HCT116 (cell line): ENCODE data around the gene SRA1. TPM values are rescaled to one million over a fixed set of nuclear protein-coding genes. Genes with fewer than 3 reads are reported as not detected.

Experiments used
- ATAC-seq: fragments of 200-7000 bp; cut with Tn5 transposase; 2 replicates; pipeline ENCODE4 v1.9.1; 2020; ENCODE audit warnings: mild to moderate bottlenecking, moderate library complexity
- BruUV-seq: library from RNA; stranded (reverse); fragments of 400-500 nt; replicated peaks from 2 replicates; lab custom pipeline; 2021; lab: Mats Ljungman, UMichigan
- CTCF ChIA-PET: fragments of 300-600 bp; sonication (Branson Sonifier 250); formaldehyde crosslinking; loops from one replicate; lab custom pipeline; 2021; ENCODE audit warnings: antibody characterized with exemption; lab: Charles Lee
- POLR2A ChIA-PET: fragments of 300-600, 350-600 bp; sonication (Branson Sonifier 250); formaldehyde crosslinking; loops from one replicate; lab custom pipeline; 2021; ENCODE audit warnings: antibody characterized with exemption; lab: Charles Lee
- RAD21 ChIA-PET, 2 experiments: fragments of 300-600 bp; sonication (Branson Sonifier 250); formaldehyde crosslinking; loops; one replicate each; lab custom pipeline; 2023; ENCODE audit warnings: low total read pairs in 2 of 2; ENCODE audit not compliant: uncharacterized antibody in 2 of 2, unreplicated experiment in 2 of 2, low non-redundant PET in 1 of 2; lab: Charles Lee
- DNase-seq: peaks from one replicate; pipeline ENCODE4 v3.0.0-alpha.2; 2010; ENCODE audit warnings: low read depth, low spot score
- H2AFZ ChIP-seq: fragments of 200-600 bp; shearing (Covaris generic), sonication (generic); 2 replicates; pipeline ENCODE4 v1.6.1; 2017; ENCODE audit warnings: low read depth, mixed run types, mixed read lengths, antibody characterized with exemption, low read length; ENCODE audit not compliant: poor library complexity, severe bottlenecking
- H3K27ac ChIP-seq: 2 replicates; pipeline ENCODE4 v1.5.1; 2012; ENCODE audit warnings: low read depth, low read length
- H3K27me3 ChIP-seq: fragments of 200-600 bp; sonication (generic); 2 replicates; pipeline ENCODE4 v1.6.1; 2016; ENCODE audit warnings: mixed run types, low read length, mixed read lengths; ENCODE audit not compliant: insufficient read depth
- H3K36me3 ChIP-seq, 2 experiments: fragments of 200-500 bp in 1 of 2; fragments of 200-600 bp in 1 of 2; sonication (Bioruptor generic) in 1 of 2; sonication (generic) in 1 of 2; 2 replicates each; pipeline versions ENCODE4 v1.5.1 to v1.6.1; 2014 to 2016; ENCODE audit warnings: low read length in 2 of 2, inconsistent platforms in 1 of 2, mixed read lengths in 1 of 2, mixed run types in 1 of 2; ENCODE audit not compliant: insufficient read depth in 2 of 2, control insufficient read depth in 1 of 2
- H3K4me1 ChIP-seq, 2 experiments: fragments of 200-600 bp in 1 of 2; sonication (generic) in 1 of 2; 2 replicates each; pipeline versions ENCODE4 v1.5.1 to v1.6.1; 2012 to 2017; ENCODE audit warnings: low read length in 2 of 2, inconsistent platforms in 1 of 2, mild to moderate bottlenecking in 1 of 2, mixed read lengths in 1 of 2, mixed run types in 1 of 2, moderate library complexity in 1 of 2; ENCODE audit not compliant: insufficient read depth in 2 of 2, control insufficient read depth in 1 of 2
- H3K4me2 ChIP-seq: fragments of 200-600 bp; sonication (generic); 2 replicates; pipeline ENCODE4 v1.6.1; 2017; ENCODE audit warnings: mixed run types, low read length, mixed read lengths
- H3K4me3 ChIP-seq, 2 experiments: fragments of 200-600 bp in 1 of 2; sonication (generic) in 1 of 2; replicated peaks in 1 of 2; 2 replicates each; pipeline ENCODE4 v1.5.1; 2011 to 2016; ENCODE audit warnings: low read length in 2 of 2, control low read depth in 1 of 2, low read depth in 1 of 2, mild to moderate bottlenecking in 1 of 2, mixed read lengths in 1 of 2, mixed run types in 1 of 2
- H3K79me2 ChIP-seq: fragments of 200-600 bp; sonication (generic); 2 replicates; pipeline ENCODE4 v1.6.1; 2017; ENCODE audit warnings: mild to moderate bottlenecking, mixed run types, low read length, moderate library complexity, mixed read lengths; ENCODE audit not compliant: insufficient read depth
- H3K9ac ChIP-seq: fragments of 200-600 bp; sonication (generic); 2 replicates; pipeline ENCODE4 v1.6.1; 2016; ENCODE audit warnings: low read length, mixed read lengths
- H3K9me2 ChIP-seq: fragments of 200-600 bp; sonication (generic), shearing (Covaris generic); 2 replicates; pipeline ENCODE4 v1.6.1; 2017; ENCODE audit warnings: mixed run types, mild to moderate bottlenecking, moderate library complexity; ENCODE audit not compliant: insufficient read depth
- H3K9me3 ChIP-seq, 2 experiments: fragments of 200-500 bp in 1 of 2; fragments of 200-600 bp in 1 of 2; sonication (Bioruptor generic) in 1 of 2; sonication (generic) in 1 of 2; 2 replicates each; pipeline ENCODE4 v1.6.1; 2014 to 2017; ENCODE audit warnings: low read length in 2 of 2, mixed read lengths in 2 of 2, inconsistent platforms in 1 of 2, low read depth in 1 of 2, mild to moderate bottlenecking in 1 of 2, mixed run types in 1 of 2, moderate library complexity in 1 of 2; ENCODE audit not compliant: control insufficient read depth in 1 of 2, insufficient read depth in 1 of 2
- H4K20me1 ChIP-seq: fragments of 200-600 bp; sonication (generic), shearing (Covaris generic); 2 replicates; pipeline ENCODE4 v1.6.1; 2017; ENCODE audit warnings: mixed run types, mild to moderate bottlenecking, moderate library complexity; ENCODE audit not compliant: insufficient read depth
- CBX3 ChIP-seq: IDR thresholded peaks from 2 replicates; pipeline ENCODE4 v1.6.1; 2012; ENCODE audit warnings: low read depth
- EGR1 ChIP-seq: IDR thresholded peaks from 2 replicates; pipeline ENCODE4 v1.6.1; 2012; ENCODE audit warnings: low read depth
- FOSL1 ChIP-seq: IDR thresholded peaks from 2 replicates; pipeline ENCODE4 v1.6.1; 2012; ENCODE audit warnings: low read depth
- POLR2A ChIP-seq: IDR thresholded peaks from 2 replicates; pipeline ENCODE4 v1.7.0; 2011; ENCODE audit warnings: borderline replicate concordance; ENCODE audit not compliant: insufficient read depth, insufficient read length; ENCODE audit errors: extremely low read depth
- RAD21 ChIP-seq: IDR thresholded peaks from 2 replicates; pipeline ENCODE4 v1.6.1; 2012; ENCODE audit warnings: low read depth, mild to moderate bottlenecking
- TCF7L2 ChIP-seq: IDR thresholded peaks from 2 replicates; pipeline ENCODE4 v1.7.0; 2011; ENCODE audit warnings: borderline replicate concordance, inconsistent platforms; ENCODE audit not compliant: insufficient read depth, insufficient read length; ENCODE audit errors: extremely low read depth
- YY1 ChIP-seq: IDR thresholded peaks from 2 replicates; pipeline ENCODE4 v1.6.1; 2011; ENCODE audit warnings: low read length, low read depth, moderate library complexity, mild to moderate bottlenecking; ENCODE audit not compliant: insufficient replicate concordance; ENCODE audit errors: extremely low read depth
- intact Hi-C: fragments of 100-400 bp; cut with micrococcal nuclease; formaldehyde crosslinking; loops from 2 replicates; pipeline ENCODE4 v1.10.0; 2022
- total RNA-seq: library from RNA; stranded (reverse); gene quantifications from one replicate; pipeline ENCODE4 v1.2.1, GENCODE V29; 2021; ENCODE audit not compliant: unreplicated experiment
- TF ChIP-seq, protein P1 (sequence below): IDR thresholded peaks from 2 replicates; pipeline ENCODE4 v1.6.1; 2012
- TF ChIP-seq, protein P2 (sequence below): IDR thresholded peaks from 2 replicates; pipeline ENCODE4 v1.6.1; 2011; ENCODE audit warnings: mild to moderate bottlenecking, low read length, moderate library complexity; ENCODE audit not compliant: insufficient replicate concordance; ENCODE audit errors: extremely low read depth

The SRA1 gene
- total RNA-seq, 1 experiment from 2014 or later, result 41.7 TPM

- POLR2A ChIA-PET, result no interaction called here
- no peak for TF ChIP-seq POLR2A
- TF ChIP-seq, protein P1, sequence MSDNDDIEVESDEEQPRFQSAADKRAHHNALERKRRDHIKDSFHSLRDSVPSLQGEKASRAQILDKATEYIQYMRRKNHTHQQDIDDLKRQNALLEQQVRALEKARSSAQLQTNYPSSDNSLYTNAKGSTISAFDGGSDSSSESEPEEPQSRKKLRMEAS, result no peak
- no peak for TF ChIP-seq CBX3
- no peak for TF ChIP-seq FOSL1
- TF ChIP-seq EGR1, result no peak
- no peak for TF ChIP-seq YY1
- TF ChIP-seq, protein P2, sequence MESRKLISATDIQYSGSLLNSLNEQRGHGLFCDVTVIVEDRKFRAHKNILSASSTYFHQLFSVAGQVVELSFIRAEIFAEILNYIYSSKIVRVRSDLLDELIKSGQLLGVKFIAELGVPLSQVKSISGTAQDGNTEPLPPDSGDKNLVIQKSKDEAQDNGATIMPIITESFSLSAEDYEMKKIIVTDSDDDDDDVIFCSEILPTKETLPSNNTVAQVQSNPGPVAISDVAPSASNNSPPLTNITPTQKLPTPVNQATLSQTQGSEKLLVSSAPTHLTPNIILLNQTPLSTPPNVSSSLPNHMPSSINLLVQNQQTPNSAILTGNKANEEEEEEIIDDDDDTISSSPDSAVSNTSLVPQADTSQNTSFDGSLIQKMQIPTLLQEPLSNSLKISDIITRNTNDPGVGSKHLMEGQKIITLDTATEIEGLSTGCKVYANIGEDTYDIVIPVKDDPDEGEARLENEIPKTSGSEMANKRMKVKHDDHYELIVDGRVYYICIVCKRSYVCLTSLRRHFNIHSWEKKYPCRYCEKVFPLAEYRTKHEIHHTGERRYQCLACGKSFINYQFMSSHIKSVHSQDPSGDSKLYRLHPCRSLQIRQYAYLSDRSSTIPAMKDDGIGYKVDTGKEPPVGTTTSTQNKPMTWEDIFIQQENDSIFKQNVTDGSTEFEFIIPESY, result no peak
- no peak for TF ChIP-seq RAD21
- no peak for TF ChIP-seq TCF7L2
- Histone ChIP-seq H3K9me2 (no peaks in the 10 kb centered on the region), H3K9ac (no peak overlapping the region), H3K9me3 (no peaks in the 10 kb centered on the region), H3K4me2 (no peak overlapping the region), H3K27me3 (no peaks in the 10 kb centered on the region), H3K27ac (no peak overlapping the region), H3K4me1 (no peaks in the 10 kb centered on the region), H3K4me3 (no peak overlapping the region), H2AFZ (no peak overlapping the region), H4K20me1 (no peaks in the 10 kb centered on the region), H3K36me3 (no peaks in the 10 kb centered on the region), H3K79me2 (no peaks in the 10 kb centered on the region)
- ATAC-seq (no peak), DNase-seq (no peak)
- intact Hi-C loops, result loop anchor here (5.0 kb wide), 1 partner anchor 61 kb away; the partner anchor contains the start of gene TMCO6
- RAD21 ChIA-PET, result no interaction called here
- CTCF ChIA-PET, result no interaction called here
- BruUV-seq, result no TSS peak
These were observed 19.5 kb upstream of the SRA1 start for GRCh38 chr5:140576776-140577201.
